GM12878 (cell line): ENCODE data around the gene ART5. TPM values are rescaled to one million over a fixed set of nuclear protein-coding genes. Genes with fewer than 3 reads are reported as not detected.
"Not testable (repeated sequence)": the region's sequence is repeated elsewhere in the genome, so short reads cannot be mapped to it uniquely, and the experiment has no call there.

Experiments used
- ATAC-seq: fragments of 200-7000 bp; cut with Tn5 transposase; 3 replicates; pipeline ENCODE4 v1.9.1; 2020; ENCODE audit warnings: mild to moderate bottlenecking, moderate library complexity
- BruUV-seq: library from RNA; stranded (reverse); fragments of 400-500 nt; replicated peaks from 2 replicates; lab custom pipeline; 2021; lab: Mats Ljungman, UMichigan
- CTCF ChIA-PET: fragments of 300-600 bp; sonication (Branson Sonifier 250); formaldehyde crosslinking; extraction: SDS; loops from one replicate; lab custom pipeline; 2021; ENCODE audit warnings: inconsistent platforms; lab: Yijun Ruan, JAX
- POLR2A ChIA-PET: fragments of 350-600 bp; formaldehyde crosslinking; extraction: SDS; loops from one replicate; lab custom pipeline; 2021; ENCODE audit warnings: inconsistent platforms; lab: Charles Lee
- RAD21 ChIA-PET: fragments of 300-600 bp; sonication (Branson Sonifier 250); formaldehyde crosslinking; loops from one replicate; lab custom pipeline; 2023; ENCODE audit warnings: antibody characterized with exemption; ENCODE audit not compliant: unreplicated experiment; lab: Charles Lee
- SMC1A ChIA-PET: fragments of 300-600 bp; sonication (Branson Sonifier 250); formaldehyde crosslinking; loops from one replicate; lab custom pipeline; 2023; ENCODE audit not compliant: unreplicated experiment, uncharacterized antibody; lab: Charles Lee
- DNase-seq: peaks from one replicate; pipeline ENCODE4 v3.0.0-alpha.2; 2011; ENCODE audit warnings: low read depth, low spot score
- FAIRE-seq: peaks from 3 replicates; lab custom pipeline; 2011; peaks lifted over from hg19 to GRCh38; lab: Jason Lieb, UNC
- H2AFZ ChIP-seq: 2 replicates; pipeline ENCODE4 v1.6.0; 2011; ENCODE audit warnings: low read depth, low read length, control low read depth; ENCODE audit not compliant: control insufficient read depth
- H3K27ac ChIP-seq: 2 replicates; pipeline ENCODE4 v1.5.1; 2011; ENCODE audit warnings: control low read depth; ENCODE audit not compliant: control insufficient read depth, insufficient read depth
- H3K27me3 ChIP-seq, 2 experiments: replicated peaks in 1 of 2; 2 replicates each; pipeline versions ENCODE4 v1.6.0 to v1.6.1; 2011; ENCODE audit warnings: low read length in 1 of 2; ENCODE audit not compliant: control insufficient read depth in 2 of 2, insufficient read depth in 2 of 2
- H3K36me3 ChIP-seq, 2 experiments: 2 replicates each; pipeline ENCODE4 v1.5.1; 2011; ENCODE audit warnings: low read length in 1 of 2; ENCODE audit not compliant: control insufficient read depth in 2 of 2, insufficient read depth in 2 of 2
- H3K4me1 ChIP-seq: 2 replicates; pipeline ENCODE4 v1.6.1; 2011; ENCODE audit warnings: mild to moderate bottlenecking, low read length, moderate library complexity, mixed read lengths; ENCODE audit not compliant: control insufficient read depth, insufficient read depth
- H3K4me2 ChIP-seq: 2 replicates; pipeline ENCODE4 v1.6.0; 2011; ENCODE audit warnings: control low read depth; ENCODE audit not compliant: control insufficient read depth, insufficient read depth
- H3K4me3 ChIP-seq: fragments of 200-600 bp; sonication (generic); 2 replicates; pipeline ENCODE4 v1.5.1; 2016
- H3K79me2 ChIP-seq: 2 replicates; pipeline ENCODE4 v1.6.0; 2011; ENCODE audit warnings: low read length; ENCODE audit not compliant: control insufficient read depth, insufficient read depth
- H3K9ac ChIP-seq: 2 replicates; pipeline ENCODE4 v1.8.0; 2011; ENCODE audit warnings: low read length, control low read depth, mixed read lengths; ENCODE audit not compliant: control insufficient read depth, insufficient read depth
- H3K9me3 ChIP-seq: replicated peaks from 3 replicates; pipeline ENCODE4 v1.5.1; 2011; ENCODE audit warnings: mild to moderate bottlenecking, low read length; ENCODE audit not compliant: control insufficient read depth, insufficient read depth
- H4K20me1 ChIP-seq: 2 replicates; pipeline ENCODE4 v1.6.0; 2011; ENCODE audit not compliant: control insufficient read depth, insufficient read depth
- BACH1 ChIP-seq: fragments of 450-650 bp; IDR thresholded peaks from 2 replicates; pipeline ENCODE4 v1.6.1; 2017; ENCODE audit warnings: mild to moderate bottlenecking, borderline replicate concordance
- CBFB ChIP-seq: IDR thresholded peaks from 2 replicates; pipeline ENCODE4 v1.6.1; 2016; ENCODE audit warnings: antibody characterized with exemption, low read depth
- KDM1A ChIP-seq: fragments of 200-600 bp; sonication (generic); IDR thresholded peaks from 2 replicates; pipeline ENCODE4 v1.6.1; 2016; ENCODE audit warnings: borderline replicate concordance
- REST ChIP-seq: IDR thresholded peaks from 2 replicates; pipeline ENCODE4 v1.6.1; 2012; ENCODE audit warnings: mild to moderate bottlenecking, low read depth, low read length
- STAT1 ChIP-seq: fragments of 450-650 bp; conservative IDR thresholded peaks from 2 replicates; pipeline ENCODE4 v1.6.1; 2014; ENCODE audit warnings: antibody characterized with exemption, mild to moderate bottlenecking
- WRNIP1 ChIP-seq: IDR thresholded peaks from 2 replicates; pipeline ENCODE4 v1.6.1; 2011; ENCODE audit warnings: low read depth, low read length, improper control_type of control experiment, borderline replicate concordance
- ZBTB11 ChIP-seq: fragments of 450-650 bp; formaldehyde crosslinking; IDR thresholded peaks from 2 replicates; pipeline ENCODE4 v1.5.0; 2022; ENCODE audit warnings: mild to moderate bottlenecking, missing genetic modification characterization
- ZNF207 ChIP-seq: fragments of 450-650 bp; IDR thresholded peaks from 2 replicates; pipeline ENCODE4 v1.6.1; 2014; ENCODE audit warnings: antibody characterized with exemption, mild to moderate bottlenecking, borderline replicate concordance
- ZZZ3 ChIP-seq: IDR thresholded peaks from 2 replicates; pipeline ENCODE4 v1.6.1; 2011; ENCODE audit warnings: low read depth; ENCODE audit not compliant: control insufficient read depth, insufficient read length
- WGBS: methylation state at CpG from one replicate; pipeline ENCODE4 v1.1.6; 2016; ENCODE audit warnings: low lambda C conversion rate; ENCODE audit not compliant: insufficient replicate concordance, insufficient coverage; ENCODE audit errors: missing lambda C conversion rate; 5-methylcytosine and 5-hydroxymethylcytosine counted together
- in situ Hi-C: fragments of 300-500 bp; cut with MboI; formaldehyde crosslinking; loops from 9 replicates; pipeline ENCODE4 v1.14.3; 2018; ENCODE audit warnings: mixed read lengths
- intact Hi-C: fragments of 100-400 bp; cut with micrococcal nuclease; formaldehyde crosslinking; loops from one replicate; pipeline ENCODE4 v1.14.2; 2022; ENCODE audit not compliant: unreplicated experiment
- polyA plus RNA-seq, 11 experiments: library from polyadenylated mRNA; depleted of rRNA in 4 of 11; unstranded in 6 of 11; stranded (reverse) in 5 of 11; fragments of >200 nt; fragmentation: Nextera tagmentation in 4 of 11; fragmentation: Illumina TruSeq in 1 of 11; extraction: Ambion mirVana in 4 of 11; extraction: Trizol in 1 of 11; gene quantifications; 1 replicate in 1 of 11; 2 replicates in 10 of 11; pipeline versions ENCODE4 v1.2.1 to v1.2.3, GENCODE V29; 2011 to 2016; ENCODE audit warnings: inconsistent platforms in 2 of 11, missing spikeins in 2 of 11, low read depth in 1 of 11
- total RNA-seq, 4 experiments: library from RNA; depleted of rRNA in 3 of 4; stranded (reverse); fragments of >200 nt in 3 of 4; fragmentation: Illumina TruSeq in 1 of 4; extraction: Trizol in 1 of 4; gene quantifications; 2 replicates each; pipeline versions ENCODE4 v1.2.1 to v1.2.3, GENCODE V29; 2013 to 2021
- TF ChIP-seq, protein P1 (sequence below): fragments of 450-650 bp; IDR thresholded peaks from 2 replicates; pipeline ENCODE4 v1.6.1; 2017; ENCODE audit warnings: antibody characterized with exemption, mild to moderate bottlenecking, moderate library complexity
- TF ChIP-seq, protein P2 (sequence below), 3 experiments: IDR thresholded peaks in 2 of 3; conservative IDR thresholded peaks in 1 of 3; 2 replicates each; pipeline ENCODE4 v1.5.1; 2011; ENCODE audit warnings: low read depth in 3 of 3, low read length in 3 of 3, mild to moderate bottlenecking in 3 of 3, control low read depth in 2 of 3, moderate library complexity in 2 of 3, inconsistent platforms in 1 of 3, mixed read lengths in 1 of 3; ENCODE audit not compliant: control insufficient read depth in 2 of 3, insufficient read depth in 1 of 3; ENCODE audit errors: extremely low read depth in 1 of 3

ART5 gene
- total and polyA plus RNA-seq, 10 of the 15 experiments (the other 5 are each of a cell fraction or from before 2014, with no cell fraction given): 0.06 TPM; not detected in 9

- TF ChIP-seq ZZZ3: no peak
- TF ChIP-seq ZNF207: no peak
- no peak for TF ChIP-seq STAT1
- no peak for TF ChIP-seq ZBTB11 (CRISPR knock-in tag)
- TF ChIP-seq, protein P1, sequence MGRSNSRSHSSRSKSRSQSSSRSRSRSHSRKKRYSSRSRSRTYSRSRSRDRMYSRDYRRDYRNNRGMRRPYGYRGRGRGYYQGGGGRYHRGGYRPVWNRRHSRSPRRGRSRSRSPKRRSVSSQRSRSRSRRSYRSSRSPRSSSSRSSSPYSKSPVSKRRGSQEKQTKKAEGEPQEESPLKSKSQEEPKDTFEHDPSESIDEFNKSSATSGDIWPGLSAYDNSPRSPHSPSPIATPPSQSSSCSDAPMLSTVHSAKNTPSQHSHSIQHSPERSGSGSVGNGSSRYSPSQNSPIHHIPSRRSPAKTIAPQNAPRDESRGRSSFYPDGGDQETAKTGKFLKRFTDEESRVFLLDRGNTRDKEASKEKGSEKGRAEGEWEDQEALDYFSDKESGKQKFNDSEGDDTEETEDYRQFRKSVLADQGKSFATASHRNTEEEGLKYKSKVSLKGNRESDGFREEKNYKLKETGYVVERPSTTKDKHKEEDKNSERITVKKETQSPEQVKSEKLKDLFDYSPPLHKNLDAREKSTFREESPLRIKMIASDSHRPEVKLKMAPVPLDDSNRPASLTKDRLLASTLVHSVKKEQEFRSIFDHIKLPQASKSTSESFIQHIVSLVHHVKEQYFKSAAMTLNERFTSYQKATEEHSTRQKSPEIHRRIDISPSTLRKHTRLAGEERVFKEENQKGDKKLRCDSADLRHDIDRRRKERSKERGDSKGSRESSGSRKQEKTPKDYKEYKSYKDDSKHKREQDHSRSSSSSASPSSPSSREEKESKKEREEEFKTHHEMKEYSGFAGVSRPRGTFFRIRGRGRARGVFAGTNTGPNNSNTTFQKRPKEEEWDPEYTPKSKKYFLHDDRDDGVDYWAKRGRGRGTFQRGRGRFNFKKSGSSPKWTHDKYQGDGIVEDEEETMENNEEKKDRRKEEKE: no peak
- no peak for TF ChIP-seq WRNIP1
- TF ChIP-seq KDM1A: no peak
- TF ChIP-seq REST: no peak
- TF ChIP-seq, protein P2, sequence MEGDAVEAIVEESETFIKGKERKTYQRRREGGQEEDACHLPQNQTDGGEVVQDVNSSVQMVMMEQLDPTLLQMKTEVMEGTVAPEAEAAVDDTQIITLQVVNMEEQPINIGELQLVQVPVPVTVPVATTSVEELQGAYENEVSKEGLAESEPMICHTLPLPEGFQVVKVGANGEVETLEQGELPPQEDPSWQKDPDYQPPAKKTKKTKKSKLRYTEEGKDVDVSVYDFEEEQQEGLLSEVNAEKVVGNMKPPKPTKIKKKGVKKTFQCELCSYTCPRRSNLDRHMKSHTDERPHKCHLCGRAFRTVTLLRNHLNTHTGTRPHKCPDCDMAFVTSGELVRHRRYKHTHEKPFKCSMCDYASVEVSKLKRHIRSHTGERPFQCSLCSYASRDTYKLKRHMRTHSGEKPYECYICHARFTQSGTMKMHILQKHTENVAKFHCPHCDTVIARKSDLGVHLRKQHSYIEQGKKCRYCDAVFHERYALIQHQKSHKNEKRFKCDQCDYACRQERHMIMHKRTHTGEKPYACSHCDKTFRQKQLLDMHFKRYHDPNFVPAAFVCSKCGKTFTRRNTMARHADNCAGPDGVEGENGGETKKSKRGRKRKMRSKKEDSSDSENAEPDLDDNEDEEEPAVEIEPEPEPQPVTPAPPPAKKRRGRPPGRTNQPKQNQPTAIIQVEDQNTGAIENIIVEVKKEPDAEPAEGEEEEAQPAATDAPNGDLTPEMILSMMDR (IDR thresholded peaks at IDR 0.05 in 2 of 3, conservative IDR thresholded peaks at IDR 0.05 in 1 of 3; ENCODE audit: control insufficient read depth in 2 of 3, extremely low read depth in 1 of 3, insufficient read depth in 1 of 3, low read depth in 3 of 3, low read length in 3 of 3): no peak
- no peak for TF ChIP-seq CBFB
- TF ChIP-seq BACH1: no peak
Observed at GRCh38 chr11:3658252-3658651, 16.5 kb upstream of the ART5 start (continued).

- SMC1A ChIA-PET, H3K4me3 ChIP-seq, POLR2A ChIA-PET, H3K27me3 ChIP-seq, BruUV-seq, ATAC-seq, FAIRE-seq, intact Hi-C loops, DNase-seq, H3K79me2 ChIP-seq, H3K9ac ChIP-seq, H2AFZ ChIP-seq, H3K36me3 ChIP-seq, H3K27ac ChIP-seq, RAD21 ChIA-PET, in situ Hi-C loops, H3K4me1 ChIP-seq, H3K9me3 ChIP-seq, H3K4me2 ChIP-seq, H4K20me1 ChIP-seq: not testable (repeated sequence)
- WGBS: 36% methylated on average over 5 of the region's 5 CpGs
- CTCF ChIA-PET: interaction anchor here (0.6 kb wide), 1 partner anchor 491 kb away, joined by 4 read pairs; no protein-coding TSS in a partner anchor
Observed at GRCh38 chr11:3657331-3657730, 15.5 kb upstream of the ART5 start.
